NB4 (cell line): ENCODE data around the gene IFI30.

Source experiments
- POLR2A ChIP-seq: IDR thresholded peaks from 2 replicates; pipeline ENCODE4 v1.6.1; 2011; ENCODE audit warnings: mild to moderate bottlenecking; ENCODE audit not compliant: insufficient read length; ENCODE audit errors: extremely low read depth
- TF ChIP-seq, protein P1 (sequence below): IDR thresholded peaks from one replicate; pipeline ENCODE4 v1.5.1; 2012; ENCODE audit warnings: low read depth, low read length

DNA sequence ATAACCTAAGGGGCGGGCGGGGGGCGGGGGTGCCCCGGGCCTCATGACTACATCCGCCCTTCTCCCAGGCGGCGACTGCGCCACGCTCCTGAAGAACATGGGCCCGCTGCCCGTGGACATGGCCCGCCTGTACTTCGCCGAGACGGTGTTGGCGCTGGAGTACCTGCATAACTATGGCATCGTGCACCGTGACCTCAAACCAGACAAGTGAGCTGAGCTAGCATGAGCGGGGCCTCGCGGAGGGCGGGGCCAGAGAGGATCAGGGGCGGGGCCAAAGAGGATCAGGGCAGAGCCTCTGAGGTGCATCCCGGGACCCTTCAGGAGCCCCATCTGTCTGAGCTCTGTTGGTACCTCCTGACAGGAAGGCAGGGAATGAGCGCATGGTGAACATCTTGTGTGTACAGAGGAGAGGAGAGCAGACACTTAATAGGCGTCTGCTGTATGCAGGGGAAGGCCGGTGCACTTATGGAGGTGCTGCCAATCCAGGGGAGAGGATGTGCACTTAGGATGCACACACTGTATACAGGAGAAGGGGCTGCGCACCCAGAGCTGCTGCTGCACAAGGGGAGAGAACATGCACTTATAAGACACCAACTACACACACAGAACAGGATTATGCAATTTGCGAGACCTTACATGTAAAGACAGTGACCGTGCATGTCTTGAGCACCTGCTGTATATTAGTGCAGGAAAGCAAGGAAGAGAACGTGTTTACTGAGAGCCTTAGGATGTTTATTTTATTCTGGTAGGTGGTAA lies 41.6 kb upstream of the IFI30 start:
- TF ChIP-seq, protein P1, sequence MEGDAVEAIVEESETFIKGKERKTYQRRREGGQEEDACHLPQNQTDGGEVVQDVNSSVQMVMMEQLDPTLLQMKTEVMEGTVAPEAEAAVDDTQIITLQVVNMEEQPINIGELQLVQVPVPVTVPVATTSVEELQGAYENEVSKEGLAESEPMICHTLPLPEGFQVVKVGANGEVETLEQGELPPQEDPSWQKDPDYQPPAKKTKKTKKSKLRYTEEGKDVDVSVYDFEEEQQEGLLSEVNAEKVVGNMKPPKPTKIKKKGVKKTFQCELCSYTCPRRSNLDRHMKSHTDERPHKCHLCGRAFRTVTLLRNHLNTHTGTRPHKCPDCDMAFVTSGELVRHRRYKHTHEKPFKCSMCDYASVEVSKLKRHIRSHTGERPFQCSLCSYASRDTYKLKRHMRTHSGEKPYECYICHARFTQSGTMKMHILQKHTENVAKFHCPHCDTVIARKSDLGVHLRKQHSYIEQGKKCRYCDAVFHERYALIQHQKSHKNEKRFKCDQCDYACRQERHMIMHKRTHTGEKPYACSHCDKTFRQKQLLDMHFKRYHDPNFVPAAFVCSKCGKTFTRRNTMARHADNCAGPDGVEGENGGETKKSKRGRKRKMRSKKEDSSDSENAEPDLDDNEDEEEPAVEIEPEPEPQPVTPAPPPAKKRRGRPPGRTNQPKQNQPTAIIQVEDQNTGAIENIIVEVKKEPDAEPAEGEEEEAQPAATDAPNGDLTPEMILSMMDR = no peak
- no peak for TF ChIP-seq POLR2A
